MM.1S (cell line): ENCODE data around the gene CHMP2A.

ENCODE experiments used
- DNase-seq: peaks from one replicate; pipeline ENCODE4 v3.0.0-alpha.2; 2015
- H2AFZ ChIP-seq: fragments of 300-600 bp; sonication (generic); 2 replicates; pipeline ENCODE4 v1.6.0; 2016; ENCODE audit warnings: antibody characterized with exemption, low read length
- H3F3A ChIP-seq: fragments of 300-600 bp; sonication (generic); 2 replicates; pipeline ENCODE4 v1.6.1; 2016; ENCODE audit warnings: mild to moderate bottlenecking, antibody characterized with exemption, low read length, moderate library complexity, mixed read lengths; ENCODE audit not compliant: insufficient read depth
- H3K27ac ChIP-seq: fragments of 300-600 bp; sonication (generic); 2 replicates; pipeline ENCODE4 v1.5.1; 2016; ENCODE audit warnings: mild to moderate bottlenecking, low read length
- H3K27me3 ChIP-seq: fragments of 300-600 bp; sonication (generic); replicated peaks from 2 replicates; pipeline ENCODE4 v1.6.0; 2016; ENCODE audit warnings: low read length; ENCODE audit not compliant: insufficient read depth
- H3K36me3 ChIP-seq: fragments of 300-600 bp; sonication (generic); replicated peaks from 2 replicates; pipeline ENCODE4 v1.6.1; 2016; ENCODE audit warnings: mild to moderate bottlenecking, low read length, mixed read lengths; ENCODE audit not compliant: insufficient read depth
- H3K4me1 ChIP-seq: fragments of 300-600 bp; sonication (generic); 2 replicates; pipeline ENCODE4 v1.6.1; 2016; ENCODE audit warnings: low read length, mixed read lengths
- H3K4me2 ChIP-seq: fragments of 300-600 bp; sonication (generic); 2 replicates; pipeline ENCODE4 v1.6.0; 2016; ENCODE audit warnings: low read depth, low read length
- H3K4me3 ChIP-seq: fragments of 300-600 bp; sonication (generic); 2 replicates; pipeline ENCODE4 v1.5.1; 2016; ENCODE audit warnings: low read length, mixed read lengths
- H3K79me2 ChIP-seq: fragments of 300-600 bp; sonication (generic); 2 replicates; pipeline ENCODE4 v1.6.1; 2016; ENCODE audit warnings: mixed run types, low read length, mixed read lengths
- H3K9ac ChIP-seq: fragments of 300-600 bp; sonication (generic); 2 replicates; pipeline ENCODE4 v1.6.1; 2016; ENCODE audit warnings: low read length, mixed read lengths
- H3K9me2 ChIP-seq: fragments of 300-600 bp; sonication (generic); replicated peaks from 2 replicates; pipeline ENCODE4 v1.6.1; 2016; ENCODE audit warnings: mild to moderate bottlenecking, low read length, mixed read lengths; ENCODE audit not compliant: insufficient read depth
- H3K9me3 ChIP-seq: fragments of 300-600 bp; sonication (generic); replicated peaks from 2 replicates; pipeline ENCODE4 v1.6.1; 2016; ENCODE audit warnings: mild to moderate bottlenecking, low read length, mixed read lengths; ENCODE audit not compliant: insufficient read depth
- H4K20me1 ChIP-seq: fragments of 300-600 bp; sonication (generic); 2 replicates; pipeline ENCODE4 v1.6.1; 2016; ENCODE audit warnings: mild to moderate bottlenecking, low read length, moderate library complexity, mixed read lengths; ENCODE audit not compliant: insufficient read depth
- CTCF ChIP-seq: fragments of 300-600 bp; sonication (generic); IDR thresholded peaks from 2 replicates; pipeline ENCODE4 v1.5.1; 2016; ENCODE audit warnings: antibody characterized with exemption, low read length, mixed read lengths
- EZH2 ChIP-seq: fragments of 300-600 bp; sonication (generic); optimal IDR thresholded peaks from 2 replicates; pipeline ENCODE3; 2017; ENCODE audit warnings: low read depth, mild to moderate bottlenecking, antibody characterized with exemption, low read length, mixed read lengths
- EZH2phosphoT487 ChIP-seq: fragments of 300-600 bp; sonication (generic); IDR thresholded peaks from 2 replicates; pipeline ENCODE4 v1.6.1; 2018; ENCODE audit warnings: antibody characterized with exemption, low read length

The CHMP2A gene

GRCh38 chr19:58569943-58570670 is 15.2 kb upstream of the CHMP2A start:
- Histone ChIP-seq H3K27me3 (no peaks in the 10 kb centered on the region), H3K4me3 (no peak overlapping the region), H3K9me2 (no peaks in the 10 kb centered on the region), H3K4me2 (no peak overlapping the region), H4K20me1 (no peaks in the 10 kb centered on the region), H2AFZ (no peak overlapping the region), H3K36me3 (no peaks in the 10 kb centered on the region), H3K9me3 (no peaks in the 10 kb centered on the region), H3K27ac (no peak overlapping the region), H3K4me1 (peaks cover 15% of the 10 kb centered on the region), H3K79me2 (0 out of 2 replicates have a peak, but pooled peaks cover 11% of the 10 kb centered on the region), H3F3A (peaks cover 12% of the 10 kb centered on the region), H3K9ac (no peak overlapping the region)
- TF ChIP-seq EZH2 = no peak
- TF ChIP-seq EZH2phosphoT487 = no peak
- TF ChIP-seq CTCF = no peak
- no peak for DNase-seq

DNA sequence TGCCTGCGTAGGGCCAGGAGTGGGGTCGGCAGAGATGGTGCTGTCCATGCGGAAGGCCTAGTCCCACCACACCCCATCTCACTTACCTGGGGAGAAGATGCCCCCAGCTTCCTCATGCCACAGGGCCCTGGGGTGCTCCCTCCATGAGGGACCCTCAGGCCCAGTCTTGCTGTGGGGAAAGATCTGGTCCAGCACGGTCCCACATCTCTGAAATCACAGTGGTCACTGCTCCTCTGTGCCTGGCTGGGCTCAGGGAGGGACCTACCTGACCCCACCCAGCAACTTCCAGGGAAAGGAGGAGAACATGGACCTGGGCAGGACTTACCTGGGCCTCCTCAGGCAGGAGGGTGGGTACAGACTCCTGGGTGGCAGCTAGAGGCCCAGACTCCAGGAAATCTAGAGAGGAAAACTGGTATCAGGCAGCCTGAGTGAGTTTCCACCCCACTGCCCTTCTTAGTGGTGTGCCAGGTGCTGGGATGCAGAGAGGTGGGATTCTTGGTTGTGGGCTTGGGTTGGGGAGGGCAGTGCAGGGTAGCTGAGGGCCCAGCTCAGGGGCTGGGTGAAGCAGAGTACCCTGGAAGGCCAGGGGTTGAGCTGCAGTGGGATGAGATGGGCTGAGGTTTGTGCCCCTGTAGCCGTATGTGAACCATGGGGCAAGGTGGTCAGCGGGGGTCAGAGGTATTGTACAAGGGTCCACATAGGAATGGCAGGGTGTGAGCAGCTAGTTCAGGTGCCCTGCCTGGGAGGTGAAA is 14.5 kb upstream of the CHMP2A start:
- DNase-seq = no peak
- no peak overlapping the region for H2AFZ ChIP-seq
- no peaks in the 10 kb centered on the region for H3K36me3 ChIP-seq
- H3K4me1 ChIP-seq = peaks cover 12% of the 10 kb centered on the region
- no peaks in the 10 kb centered on the region for H3K27me3 ChIP-seq
- H3K4me3 ChIP-seq = no peak overlapping the region
- H3K9me3 ChIP-seq = no peaks in the 10 kb centered on the region
- TF ChIP-seq CTCF (no peak), EZH2 (no peak)
- peaks cover 9% of the 10 kb centered on the region for H3F3A ChIP-seq
- no peaks in the 10 kb centered on the region for H3K9me2 ChIP-seq
- H3K27ac ChIP-seq = no peak overlapping the region
- no peak overlapping the region for H3K9ac ChIP-seq
- no peaks in the 10 kb centered on the region for H4K20me1 ChIP-seq
- H3K4me2 ChIP-seq = no peak overlapping the region
- 0 out of 2 replicates have a peak, but pooled peaks cover 11% of the 10 kb centered on the region for H3K79me2 ChIP-seq

- no peak overlapping the region for H3K4me2 ChIP-seq
- 0 out of 2 replicates have a peak, but pooled peaks cover 7% of the 10 kb centered on the region for H3K4me1 ChIP-seq
- no peaks in the 10 kb centered on the region for H3K36me3 ChIP-seq
Measured at GRCh38 chr19:58568453-58569130, 13.7 kb upstream of the CHMP2A start.

More at GRCh38 chr19:58568453-58569130, 13.7 kb upstream of the CHMP2A start:
- DNase-seq = no peak
- no peak for TF ChIP-seq EZH2
- TF ChIP-seq CTCF = no peak
- TF ChIP-seq EZH2phosphoT487 = no peak
- Histone ChIP-seq H2AFZ (no peak overlapping the region), H3K79me2 (0 out of 2 replicates have a peak, but pooled peaks cover 11% of the 10 kb centered on the region), H3K9me2 (no peaks in the 10 kb centered on the region), H4K20me1 (no peaks in the 10 kb centered on the region), H3F3A (peaks cover 1% of the 10 kb centered on the region), H3K4me3 (no peak overlapping the region), H3K27me3 (no peaks in the 10 kb centered on the region), H3K9ac (no peak overlapping the region), H3K27ac (no peak overlapping the region), H3K9me3 (no peaks in the 10 kb centered on the region)
